HepG2 (cell line): ENCODE measurements around the gene MARCHF6. TPM values are rescaled to one million over a fixed set of nuclear protein-coding genes. Genes with fewer than 3 reads are reported as not detected.

Experiments
- ATAC-seq: fragments of 200-7000 bp; cut with Tn5 transposase; 3 replicates; pipeline ENCODE4 v1.9.1; 2020; ENCODE audit warnings: mild to moderate bottlenecking, moderate library complexity
- BruUV-seq: library from RNA; stranded (reverse); fragments of 400-500 nt; replicated peaks from 2 replicates; lab custom pipeline; 2021; lab: Mats Ljungman, UMichigan
- CTCF ChIA-PET: fragments of 300-600 bp; formaldehyde crosslinking; extraction: SDS; loops from one replicate; lab custom pipeline; 2021; ENCODE audit warnings: low total read pairs, inconsistent platforms, low intra/inter-chr PET ratio; lab: Yijun Ruan, JAX
- POLR2A ChIA-PET: fragments of 350-600 bp; sonication (Branson Sonifier 250); formaldehyde crosslinking; loops from one replicate; lab custom pipeline; 2020; ENCODE audit warnings: antibody characterized with exemption, inconsistent platforms; lab: Yijun Ruan, JAX
- DNase-seq: peaks from one replicate; pipeline ENCODE4 v3.0.0-alpha.2; 2015; ENCODE audit warnings: low spot score
- FAIRE-seq: peaks from 3 replicates; lab custom pipeline; 2011; peaks lifted over from hg19 to GRCh38; lab: Jason Lieb, UNC
- H2AFZ ChIP-seq: one replicate; pipeline ENCODE4 v1.6.1; 2011; ENCODE audit warnings: low read length, inconsistent platforms
- H3K27ac ChIP-seq: fragments of 300-600 bp; 3 replicates; pipeline ENCODE4 v1.8.0; 2011; ENCODE audit warnings: mixed run types, mild to moderate bottlenecking, mixed read lengths, low read length, inconsistent platforms; ENCODE audit not compliant: insufficient read depth; ENCODE audit errors: extremely low read length
- H3K27me3 ChIP-seq, 2 experiments: fragments of 200-600 bp in 1 of 2; 2 replicates in 1 of 2; 3 replicates in 1 of 2; pipeline versions ENCODE4 v1.6.0 to v1.8.0; 2011; ENCODE audit warnings: low read length in 2 of 2, mild to moderate bottlenecking in 2 of 2, moderate library complexity in 2 of 2, inconsistent platforms in 1 of 2; ENCODE audit not compliant: insufficient read depth in 2 of 2, control insufficient read depth in 1 of 2
- H3K36me3 ChIP-seq, 2 experiments: fragments of 200-600 bp in 1 of 2; replicated peaks in 1 of 2; 2 replicates in 1 of 2; 3 replicates in 1 of 2; pipeline versions ENCODE4 v1.5.1 to v1.8.0; 2011; ENCODE audit warnings: low read length in 2 of 2, inconsistent platforms in 1 of 2; ENCODE audit not compliant: insufficient read depth in 2 of 2, control insufficient read depth in 1 of 2
- H3K4me1 ChIP-seq: 2 replicates; pipeline ENCODE4 v1.5.1; 2012; ENCODE audit warnings: low read length, inconsistent platforms; ENCODE audit not compliant: insufficient read depth
- H3K4me2 ChIP-seq: 2 replicates; pipeline ENCODE4 v1.6.0; 2011; ENCODE audit warnings: low read depth, low read length, inconsistent platforms
- H3K4me3 ChIP-seq, 3 experiments: fragments of 200-600 bp in 1 of 3; sonication (generic), shearing (Covaris generic) in 1 of 3; replicated peaks in 1 of 3; 2 replicates each; pipeline ENCODE4 v1.5.1; 2011 to 2016; ENCODE audit warnings: low read length in 3 of 3, inconsistent platforms in 2 of 3, low read depth in 2 of 3, mild to moderate bottlenecking in 2 of 3, control low read depth in 1 of 3, mixed read lengths in 1 of 3; ENCODE audit not compliant: insufficient read depth in 1 of 3
- H3K79me2 ChIP-seq: one replicate; pipeline ENCODE4 v1.6.1; 2011; ENCODE audit warnings: low read length, inconsistent platforms; ENCODE audit not compliant: insufficient read depth
- H3K9ac ChIP-seq: 2 replicates; pipeline ENCODE4 v1.6.0; 2011; ENCODE audit warnings: mild to moderate bottlenecking, low read depth, low read length, inconsistent platforms; ENCODE audit not compliant: insufficient read depth
- H3K9me3 ChIP-seq: 2 replicates; pipeline ENCODE4 v1.5.1; 2012; ENCODE audit warnings: mild to moderate bottlenecking, low read length
- H4K20me1 ChIP-seq: 2 replicates; pipeline ENCODE4 v1.6.0; 2011; ENCODE audit warnings: inconsistent platforms, mild to moderate bottlenecking, low read length, moderate library complexity; ENCODE audit not compliant: insufficient read depth
- AHR ChIP-seq: IDR thresholded peaks from 2 replicates; pipeline ENCODE4 v1.6.1; 2018; ENCODE audit warnings: missing genetic modification reagents, missing compliant biosample characterization
- CBX2 ChIP-seq, 2 experiments: fragments of 200-600 bp in 1 of 2; sonication (generic); formaldehyde crosslinking in 1 of 2; IDR thresholded peaks; 2 replicates each; pipeline versions ENCODE4 v1.7.0 to v1.8.1; 2018 to 2022; ENCODE audit warnings: low read depth in 2 of 2, low read length in 1 of 2, mild to moderate bottlenecking in 1 of 2, missing genetic modification reagents in 1 of 2
- FOSL1 ChIP-seq: sonication (generic); formaldehyde crosslinking; IDR thresholded peaks from 2 replicates; pipeline ENCODE4 v1.9.0; 2021; ENCODE audit warnings: missing genetic modification reagents, borderline replicate concordance
- PRMT3 ChIP-seq: sonication (generic); formaldehyde crosslinking; IDR thresholded peaks from 2 replicates; pipeline ENCODE4 v1.8.1; 2022; ENCODE audit warnings: low read depth, mild to moderate bottlenecking, moderate library complexity, missing genetic modification reagents, borderline replicate concordance
- TRAFD1 ChIP-seq: sonication (generic); formaldehyde crosslinking; IDR thresholded peaks from 2 replicates; pipeline ENCODE4 v1.5.1; 2020; ENCODE audit warnings: missing genetic modification reagents, mild to moderate bottlenecking, borderline replicate concordance
- ZMYM2 ChIP-seq: sonication (generic); formaldehyde crosslinking; IDR thresholded peaks from 2 replicates; pipeline ENCODE4 v1.8.0; 2022; ENCODE audit warnings: mild to moderate bottlenecking, missing genetic modification reagents
- ZNF7 ChIP-seq: IDR thresholded peaks from 2 replicates; pipeline ENCODE4 v1.6.1; 2016; ENCODE audit warnings: missing biosample characterization, missing genetic modification reagents
- WGBS: methylation state at CpG from one replicate; pipeline ENCODE4 v1.1.6; 2017; ENCODE audit warnings: low lambda C conversion rate; 5-methylcytosine and 5-hydroxymethylcytosine counted together
- in situ Hi-C: cut with HindIII; loops from 2 replicates; pipeline ENCODE4 v1.10.0; 2017; ENCODE audit warnings: low pct_unique_long_range_greater_than_20kb; ENCODE audit not compliant: extremely low pct_ligation_motif_present
- intact Hi-C: fragments of 100-400 bp; cut with micrococcal nuclease; formaldehyde crosslinking; loops from one replicate; pipeline ENCODE4 v1.10.0; 2022; ENCODE audit not compliant: unreplicated experiment
- polyA plus RNA-seq, 8 experiments: library from polyadenylated mRNA; depleted of rRNA in 3 of 8; stranded (reverse) in 7 of 8; unstranded in 1 of 8; fragments of >200 nt; fragmentation: Illumina TruSeq in 4 of 8; extraction: Trizol in 4 of 8; gene quantifications; 2 replicates each; pipeline versions ENCODE4 v1.2.1 to v1.2.3, GENCODE V29; 2011 to 2016; ENCODE audit warnings: low read depth in 4 of 8, missing spikeins in 1 of 8, mixed read lengths in 1 of 8; ENCODE audit not compliant: insufficient read depth in 1 of 8
- small RNA-seq, 3 experiments: library from RNA; depleted of rRNA; stranded (forward); fragments of <200 nt; gene quantifications; one replicate each; pipeline ENCODE3, GENCODE V24; 2012; ENCODE audit warnings: low read depth in 2 of 3, low replicate concordance in 1 of 3; ENCODE audit not compliant: insufficient read length in 3 of 3, insufficient read depth in 2 of 3
- total RNA-seq, 5 experiments: library from RNA; depleted of rRNA; stranded (reverse); fragments of >200 nt; fragmentation: Illumina TruSeq; extraction: Trizol; gene quantifications; 2 replicates each; pipeline ENCODE4 v1.2.3, GENCODE V29; 2016; ENCODE audit warnings: low read depth in 1 of 5

Gene MARCHF6
- total and polyA plus RNA-seq, 2 of the 13 experiments (the other 11 are each of a cell fraction or from before 2014, with no cell fraction given), result 48.6 to 107 TPM

GRCh38 chr5:10401498-10401897 lies 48.0 kb downstream of the MARCHF6 start:
- intact Hi-C loops, result no loop called here
- 93% methylated on average over 1 of the region's 1 CpG for WGBS
- FAIRE-seq (no peak), ATAC-seq (no peak), DNase-seq (no peak)
- no TSS peak for BruUV-seq
- Histone ChIP-seq H3K9me3 (no peaks in the 10 kb centered on the region), H3K36me3 (peaks cover 15 to 74% of the 10 kb centered on the region in 2 experiments; a peak in 4 of 5 replicates), H4K20me1 (no peaks in the 10 kb centered on the region), H3K4me1 (no peaks in the 10 kb centered on the region), H3K4me3 (no peak overlapping the region), H3K27me3 (no peaks in the 10 kb centered on the region), H3K27ac (no peak overlapping the region), H2AFZ (no peak overlapping the region), H3K79me2 (no peaks in the 10 kb centered on the region), H3K9ac (no peak overlapping the region), H3K4me2 (no peak overlapping the region)
- CTCF ChIA-PET, result no interaction called here
- in situ Hi-C loops, result no loop called here
- POLR2A ChIA-PET, result no interaction called here
- TF ChIP-seq TRAFD1 (CRISPR knock-in tag), result no peak
- no peak for TF ChIP-seq FOSL1
- TF ChIP-seq ZMYM2 (CRISPR knock-in tag), result no peak
- no peak for TF ChIP-seq AHR (CRISPR knock-in tag)
- no peak for TF ChIP-seq CBX2 (IDR thresholded peaks at IDR 0.05; ENCODE audit: low read depth, low read length)
- TF ChIP-seq CBX2 (CRISPR knock-in tag; IDR thresholded peaks at IDR 0.05; ENCODE audit: low read depth), result no peak
- TF ChIP-seq PRMT3, result no peak
- no peak for TF ChIP-seq ZNF7 (CRISPR knock-in tag)

Small RNA genes lying within 50 kb of the gene (small RNA-seq; reads per million reads assigned to genes)
- 0 reads per million in 3 experiments for gene RF00019

Other genes with a start within 250 kb of the MARCHF6 start
- gene ATPSCKMT, start 103.8 kb upstream of the MARCHF6 start, total RNA-seq (2016; rRNA removed; fragmentation: Illumina TruSeq; extraction: Trizol), result 12.1 and 15.0 TPM in 2 replicates
- 3.7 and 5.7 TPM in 2 replicates for gene ATPSCKMT, start 103.8 kb upstream of the MARCHF6 start, polyA plus RNA-seq (2011; rRNA removed)
- 708 and 1,053 TPM in 2 replicates for gene CCT5, start 103.4 kb upstream of the MARCHF6 start, total RNA-seq (2016; rRNA removed; fragmentation: Illumina TruSeq; extraction: Trizol)
- 294 and 319 TPM in 2 replicates for gene CCT5, start 103.4 kb upstream of the MARCHF6 start, polyA plus RNA-seq (2011; rRNA removed)
- gene CMBL, start 45.8 kb upstream of the MARCHF6 start, total RNA-seq (2016; rRNA removed; fragmentation: Illumina TruSeq; extraction: Trizol), result 11.5 and 19.6 TPM in 2 replicates
- gene CMBL, start 45.8 kb upstream of the MARCHF6 start, polyA plus RNA-seq (2011; rRNA removed), result 12.7 and 17.0 TPM in 2 replicates
- gene ROPN1L, start 88.2 kb downstream of the MARCHF6 start, total RNA-seq (2016; rRNA removed; fragmentation: Illumina TruSeq; extraction: Trizol), result not detected in 2 replicates
- 0.08 TPM in 1 of 2 replicates, not detected in the other for gene ROPN1L, start 88.2 kb downstream of the MARCHF6 start, polyA plus RNA-seq (2011; rRNA removed)
- 0.02 TPM in 1 of 2 replicates, not detected in the other for gene ANKRD33B, start 210.4 kb downstream of the MARCHF6 start, total RNA-seq (2016; rRNA removed; fragmentation: Illumina TruSeq; extraction: Trizol)
- not detected in 2 replicates for gene ANKRD33B, start 210.4 kb downstream of the MARCHF6 start, polyA plus RNA-seq (2011; rRNA removed)